Astrocyte (in vitro differentiated cells and primary cell): ENCODE results near the gene PRKD2.

Source experiments
- CTCF ChIP-seq: IDR thresholded peaks from 2 replicates; pipeline ENCODE4 v1.5.1; 2011; ENCODE audit warnings: low read depth, mild to moderate bottlenecking, inconsistent platforms, low read length, moderate library complexity; ENCODE audit not compliant: insufficient read depth
- EZH2 ChIP-seq: IDR thresholded peaks from 2 replicates; pipeline ENCODE4 v1.6.1; 2012; ENCODE audit warnings: mild to moderate bottlenecking, low read length, inconsistent platforms; ENCODE audit not compliant: insufficient read depth

DNA sequence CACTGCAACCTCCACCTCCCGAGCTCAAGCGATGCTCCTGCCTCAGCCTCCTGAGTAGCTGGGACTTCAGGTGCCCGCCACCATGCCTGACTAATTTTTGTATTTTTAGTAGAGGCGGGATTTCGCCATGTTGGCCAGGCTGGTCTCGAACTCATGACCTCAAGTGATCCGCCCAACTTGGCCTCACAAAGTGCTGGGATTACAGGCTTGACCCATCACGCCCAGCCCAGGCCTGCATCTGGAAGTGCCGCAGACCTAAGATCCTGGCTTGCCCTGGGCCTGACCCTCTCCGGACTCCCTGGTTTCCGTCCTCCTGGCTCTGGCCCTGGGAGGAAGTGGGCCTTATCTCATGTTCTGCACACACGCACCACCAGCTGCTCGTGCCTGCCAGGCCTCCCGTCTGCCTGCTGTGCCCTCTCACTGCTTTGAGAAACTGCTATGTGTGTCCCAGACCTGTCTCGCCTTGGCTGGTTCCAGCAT is 87.3 kb downstream of the PRKD2 start:
- no peak for TF ChIP-seq CTCF
- TF ChIP-seq EZH2: no peak
